Gastrocnemius medialis (tissue), 4 donors: ENCODE data around the gene POLL. TPM values are rescaled to one million over a fixed set of nuclear protein-coding genes. Genes with fewer than 3 reads are reported as not detected.

Source experiments
- ATAC-seq, 2 donors: fragments of 150-250 bp; one replicate each; pipeline ENCODE4 v1.9.1; 2016
- DNase-seq, 2 donors: peaks; one replicate each; pipeline ENCODE4 v3.0.0-alpha.2; 2019
- H3K27ac ChIP-seq, 4 donors: fragments of 200-600 bp; sonication (generic); 1 replicate in 1 of 4; 2 replicates in 3 of 4; pipeline ENCODE4 v1.5.1; 2016 to 2018; ENCODE audit warnings: mild to moderate bottlenecking in 2 of 4, moderate library complexity in 1 of 4
- H3K27me3 ChIP-seq, 3 donors: fragments of 200-600 bp; sonication (generic) in 2 of 3; 1 replicate in 1 of 3; 2 replicates in 2 of 3; pipeline versions ENCODE4 v1.5.1 to v1.6.0; 2016 to 2019; ENCODE audit warnings: mild to moderate bottlenecking in 1 of 3, moderate library complexity in 1 of 3
- H3K36me3 ChIP-seq, 2 donors: fragments of 200-600 bp; sonication (generic) in 1 of 2; one replicate each; pipeline ENCODE4 v1.5.1; 2017 to 2018
- H3K4me1 ChIP-seq, 2 donors: fragments of 200-600 bp; sonication (generic) in 1 of 2; one replicate each; pipeline ENCODE4 v1.5.1; 2016 to 2017; ENCODE audit warnings: mild to moderate bottlenecking in 2 of 2
- H3K4me3 ChIP-seq, 4 donors: fragments of 200-600 bp; sonication (generic) in 3 of 4; 1 replicate in 1 of 4; 2 replicates in 3 of 4; pipeline ENCODE4 v1.5.1; 2016 to 2019; ENCODE audit warnings: mild to moderate bottlenecking in 2 of 4
- H3K9me3 ChIP-seq, 3 donors: fragments of 200-600 bp; sonication (generic) in 2 of 3; 1 replicate in 1 of 3; 2 replicates in 2 of 3; pipeline ENCODE4 v1.5.1; 2016 to 2019
- POLR2A ChIP-seq, 2 donors: fragments of 450-650 bp; IDR thresholded peaks; one replicate each; pipeline ENCODE4 v1.6.1; 2017; ENCODE audit warnings: antibody characterized with exemption in 2 of 2, mild to moderate bottlenecking in 2 of 2, moderate library complexity in 2 of 2
- in situ Hi-C, 4 donors: fragments of 200-750 bp; cut with MboI; loops; one replicate each; pipeline versions ENCODE4 v1.15.0 to v1.8.0; 2017; ENCODE audit warnings: low sequenced_read_pairs in 4 of 4
- intact Hi-C: fragments of 100-400 bp; cut with DNase I; formaldehyde crosslinking; loops from one replicate; pipeline ENCODE4 v1.15.1; 2023; ENCODE audit warnings: low total_unique reads
- total RNA-seq, 4 donors: library from RNA; depleted of rRNA; stranded (reverse); fragments of >200 nt; gene quantifications; one replicate each; pipeline versions ENCODE4 v1.1.0 to v1.2.3, GENCODE V29; 2016
- TF ChIP-seq, protein P1 (sequence below), 5 experiments: fragments of 450-650 bp in 3 of 5; fragments of 200-600 bp in 2 of 5; sonication (generic) in 2 of 5; IDR thresholded peaks in 4 of 5; conservative IDR thresholded peaks in 1 of 5; 1 replicate in 4 of 5; 2 replicates in 1 of 5; pipeline ENCODE4 v1.5.1; 2016 to 2019; ENCODE audit warnings: antibody characterized with exemption in 5 of 5, mild to moderate bottlenecking in 3 of 5, moderate library complexity in 3 of 5

Gene POLL
- total RNA-seq, 4 donors from 2014 or later, result 15.4 to 33.1 (median 29.4) TPM

DNA sequence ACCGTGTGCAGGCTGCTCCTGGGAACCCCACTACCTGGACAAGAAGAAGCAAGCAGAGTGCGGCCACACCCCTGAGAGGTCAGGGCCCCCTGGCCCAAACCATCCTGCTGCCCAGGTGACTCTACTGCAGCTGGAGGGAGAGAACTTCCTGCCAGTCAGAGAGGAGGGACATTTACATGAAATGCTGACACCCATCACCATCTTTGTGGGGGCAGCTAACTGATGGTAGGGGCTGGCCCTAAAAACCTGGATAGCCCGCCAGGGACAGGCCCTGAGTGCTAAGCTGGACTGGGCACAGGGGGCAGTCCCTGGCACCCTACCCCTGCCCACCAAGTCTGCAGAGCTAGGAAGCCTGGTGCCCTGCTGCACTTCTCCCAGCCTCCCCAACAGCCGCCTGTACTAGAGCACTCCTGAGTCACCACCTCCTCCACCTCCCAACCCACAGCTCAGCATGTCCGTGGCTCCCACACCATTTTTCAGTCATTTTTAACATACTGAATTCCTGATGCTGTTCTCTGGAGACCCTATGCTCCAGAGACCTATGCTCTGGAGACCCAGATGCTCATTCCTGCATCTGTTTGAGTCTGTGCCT lies 27.6 kb upstream of the POLL start:
- Histone ChIP-seq H3K9me3 (no peaks in the 10 kb centered on the region), H3K4me3 (no peak overlapping the region), H3K27me3 (no peaks in the 10 kb centered on the region), H3K4me1 (no peaks in the 10 kb centered on the region), H3K36me3 (peaks cover 0 to 25% of the 10 kb centered on the region in 2 donors), H3K27ac (no peak overlapping the region)
- no peak for DNase-seq
- TF ChIP-seq POLR2A (IDR thresholded peaks at IDR 0.05), result no peak
- TF ChIP-seq, protein P1, sequence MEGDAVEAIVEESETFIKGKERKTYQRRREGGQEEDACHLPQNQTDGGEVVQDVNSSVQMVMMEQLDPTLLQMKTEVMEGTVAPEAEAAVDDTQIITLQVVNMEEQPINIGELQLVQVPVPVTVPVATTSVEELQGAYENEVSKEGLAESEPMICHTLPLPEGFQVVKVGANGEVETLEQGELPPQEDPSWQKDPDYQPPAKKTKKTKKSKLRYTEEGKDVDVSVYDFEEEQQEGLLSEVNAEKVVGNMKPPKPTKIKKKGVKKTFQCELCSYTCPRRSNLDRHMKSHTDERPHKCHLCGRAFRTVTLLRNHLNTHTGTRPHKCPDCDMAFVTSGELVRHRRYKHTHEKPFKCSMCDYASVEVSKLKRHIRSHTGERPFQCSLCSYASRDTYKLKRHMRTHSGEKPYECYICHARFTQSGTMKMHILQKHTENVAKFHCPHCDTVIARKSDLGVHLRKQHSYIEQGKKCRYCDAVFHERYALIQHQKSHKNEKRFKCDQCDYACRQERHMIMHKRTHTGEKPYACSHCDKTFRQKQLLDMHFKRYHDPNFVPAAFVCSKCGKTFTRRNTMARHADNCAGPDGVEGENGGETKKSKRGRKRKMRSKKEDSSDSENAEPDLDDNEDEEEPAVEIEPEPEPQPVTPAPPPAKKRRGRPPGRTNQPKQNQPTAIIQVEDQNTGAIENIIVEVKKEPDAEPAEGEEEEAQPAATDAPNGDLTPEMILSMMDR (IDR thresholded peaks at IDR 0.05 in 4 of 5, conservative IDR thresholded peaks at IDR 0.05 in 1 of 5), result no peak
- in situ Hi-C loops (no loop called here), intact Hi-C loops (no loop called here)
- no peak for ATAC-seq

DNA sequence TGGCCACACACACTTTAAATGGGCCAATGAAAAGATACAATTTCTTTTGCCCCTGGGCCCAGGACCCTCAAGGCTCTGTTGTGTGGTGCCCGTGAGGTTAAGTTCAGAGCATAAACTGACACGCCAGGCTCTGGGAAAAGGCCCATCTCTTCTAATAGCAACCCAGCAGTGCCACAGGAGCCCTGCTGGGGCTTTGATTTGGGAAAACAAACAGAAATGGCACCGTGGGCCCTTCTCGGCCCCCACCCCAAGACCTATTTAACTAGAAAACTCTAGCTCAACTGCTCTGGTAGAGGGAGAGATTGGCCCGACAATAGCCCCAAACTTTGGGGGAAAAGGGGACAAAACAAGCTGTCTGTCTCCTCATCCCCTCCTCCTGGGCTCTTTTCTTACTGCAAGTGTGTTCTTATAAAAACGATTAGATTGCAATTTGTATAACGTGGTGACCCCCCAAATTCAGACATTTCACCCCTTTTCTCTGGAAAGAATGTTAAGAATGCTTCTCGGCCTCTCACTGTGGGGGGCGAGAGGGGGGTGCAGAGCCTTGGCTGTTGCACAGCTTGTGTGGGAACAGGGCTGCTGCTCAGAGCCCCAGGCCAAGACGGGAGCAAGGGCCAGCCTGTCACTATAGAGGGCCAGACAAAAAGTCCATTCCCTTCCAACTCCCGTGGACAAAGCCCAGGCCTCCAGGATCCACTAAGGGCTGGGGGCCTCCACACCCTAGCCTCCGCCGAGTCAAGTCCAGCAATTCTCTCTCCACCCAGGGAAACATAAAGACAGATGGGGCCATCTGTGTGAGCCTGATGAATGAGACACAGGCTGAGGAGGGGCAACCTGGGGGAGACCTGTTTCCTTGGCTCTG lies 26.8 kb upstream of the POLL start:
- no peaks in the 10 kb centered on the region for H3K27me3 ChIP-seq
- in situ Hi-C loops, result no loop called here

DNA sequence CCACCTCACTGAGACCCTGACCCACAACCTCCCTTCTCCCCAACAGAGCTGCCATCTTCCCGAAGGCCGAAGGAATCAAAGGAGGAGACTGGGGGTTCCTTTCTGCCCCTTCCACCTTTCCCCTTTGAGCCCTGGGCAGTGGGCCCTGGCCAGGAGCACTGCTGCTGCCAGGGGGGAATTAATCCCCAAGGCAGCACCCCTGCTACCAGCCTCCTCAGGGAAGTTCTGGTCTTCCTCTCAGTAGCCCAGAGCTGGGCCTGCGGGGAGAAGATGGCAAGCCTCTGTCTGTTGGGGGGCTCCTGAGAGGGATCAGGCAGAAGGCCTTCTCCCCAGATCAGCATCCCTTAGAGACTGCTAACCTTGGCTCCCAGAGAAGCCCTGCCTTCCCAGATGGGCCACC lies 25.6 kb upstream of the POLL start:
- ATAC-seq, result no peak
- no peaks in the 10 kb centered on the region for H3K9me3 ChIP-seq
- no peak for TF ChIP-seq POLR2A (IDR thresholded peaks at IDR 0.05)
- TF ChIP-seq, protein P1 (IDR thresholded peaks at IDR 0.05 in 4 of 5, conservative IDR thresholded peaks at IDR 0.05 in 1 of 5), result no peak
- no peak overlapping the region for H3K27ac ChIP-seq
- H3K27me3 ChIP-seq, result no peaks in the 10 kb centered on the region
- no peak overlapping the region for H3K4me3 ChIP-seq
- peaks cover 0 to 42% of the 10 kb centered on the region in 2 donors for H3K36me3 ChIP-seq
- intact Hi-C loops (no loop called here), in situ Hi-C loops (no loop called here)
- DNase-seq, result no peak
- no peaks in the 10 kb centered on the region for H3K4me1 ChIP-seq

More for the DNA sequence above, 26.8 kb upstream of the POLL start:
- H3K36me3 ChIP-seq, result peaks cover 0 to 32% of the 10 kb centered on the region in 2 donors
- DNase-seq (no peak), ATAC-seq (no peak)
- no peaks in the 10 kb centered on the region for H3K9me3 ChIP-seq
- no peak overlapping the region for H3K4me3 ChIP-seq
- H3K27ac ChIP-seq, result no peak overlapping the region
- intact Hi-C loops, result no loop called here
- no peaks in the 10 kb centered on the region for H3K4me1 ChIP-seq
- TF ChIP-seq POLR2A (IDR thresholded peaks at IDR 0.05), result no peak
- TF ChIP-seq, protein P1 (IDR thresholded peaks at IDR 0.05 in 4 of 5, conservative IDR thresholded peaks at IDR 0.05 in 1 of 5), result no peak

DNA sequence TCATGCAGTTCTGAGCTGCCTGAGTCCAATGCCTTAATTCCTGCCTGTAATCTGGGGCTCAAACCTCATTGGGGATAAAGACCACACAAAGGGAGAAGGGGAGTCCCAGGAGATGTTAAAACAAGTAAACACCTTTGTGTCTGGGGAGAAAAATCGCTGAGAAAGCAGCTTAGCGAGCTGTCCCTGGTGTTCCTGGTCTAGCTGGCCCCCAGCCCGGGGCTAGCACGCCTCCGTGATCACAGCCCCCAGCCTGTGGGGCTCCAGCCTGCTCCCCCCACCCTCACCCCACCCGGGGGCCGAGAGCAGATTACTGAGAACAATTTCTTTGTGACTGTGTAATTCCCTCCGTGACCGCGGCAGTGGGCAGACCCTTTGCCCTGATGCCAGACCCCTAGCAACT lies 24.8 kb upstream of the POLL start:
- Histone ChIP-seq H3K27me3 (no peaks in the 10 kb centered on the region), H3K36me3 (peaks cover 0 to 42% of the 10 kb centered on the region in 2 donors), H3K4me1 (no peaks in the 10 kb centered on the region), H3K27ac (no peak overlapping the region), H3K9me3 (no peaks in the 10 kb centered on the region), H3K4me3 (no peak overlapping the region)
- intact Hi-C loops, result no loop called here
- DNase-seq (no peak), ATAC-seq (no peak)
- no peak for TF ChIP-seq POLR2A (IDR thresholded peaks at IDR 0.05)
- in situ Hi-C loops, result no loop called here

DNA sequence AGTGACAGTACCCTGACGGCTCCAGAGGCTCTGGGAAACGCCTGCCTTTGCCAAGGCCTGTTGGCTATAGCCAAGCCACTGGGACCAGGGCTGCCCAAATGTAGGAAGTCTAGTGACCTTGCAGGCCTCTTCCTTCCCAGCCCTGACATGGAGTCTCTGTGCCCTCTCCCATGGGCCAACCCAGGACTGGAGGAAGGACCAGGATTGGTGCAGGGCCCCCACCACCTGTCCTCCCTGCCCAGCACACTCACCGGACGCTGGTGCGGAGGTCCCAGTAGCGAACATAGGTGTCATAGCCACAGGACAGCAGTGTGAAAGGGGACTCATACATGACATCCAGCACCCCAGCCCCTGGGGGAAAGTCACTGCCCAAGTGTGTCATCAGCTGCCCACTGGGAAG lies 24.0 kb upstream of the POLL start:
- in situ Hi-C loops (no loop called here), intact Hi-C loops (no loop called here)
- TF ChIP-seq, protein P1 (IDR thresholded peaks at IDR 0.05 in 4 of 5, conservative IDR thresholded peaks at IDR 0.05 in 1 of 5), result no peak
- TF ChIP-seq POLR2A (IDR thresholded peaks at IDR 0.05), result no peak
- Histone ChIP-seq H3K27me3 (no peaks in the 10 kb centered on the region), H3K4me1 (no peaks in the 10 kb centered on the region), H3K36me3 (peaks cover 0 to 42% of the 10 kb centered on the region in 2 donors), H3K27ac (no peak overlapping the region), H3K9me3 (no peaks in the 10 kb centered on the region), H3K4me3 (no peak overlapping the region)
- DNase-seq (no peak), ATAC-seq (no peak)
